ENCODE results near the gene BRWD1. TPM values are rescaled to one million over a fixed set of nuclear protein-coding genes. Genes with fewer than 3 reads are reported as not detected.

BRWD1 gene
- total and polyA plus RNA-seq, 3 donors from 2014 or later, result 32.8 to 123 (median 102) TPM

DNA sequence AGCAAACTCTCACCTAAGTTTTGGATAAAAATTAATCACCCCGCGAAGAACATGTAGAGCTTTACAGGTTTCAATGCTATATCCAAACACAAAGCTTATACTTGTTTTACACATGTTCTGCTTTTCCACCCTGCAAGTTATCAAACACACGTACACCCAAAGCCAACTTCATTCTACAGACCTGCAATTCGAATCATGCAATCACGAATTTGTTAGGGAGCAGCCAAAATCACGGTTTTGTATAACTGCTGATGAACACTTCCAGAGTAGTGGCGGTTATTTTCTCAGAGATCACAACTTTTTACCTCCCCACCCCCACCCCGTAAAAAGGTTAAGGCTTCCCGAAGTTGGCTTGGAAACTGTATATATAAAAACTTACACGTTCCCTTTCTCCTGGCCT lies 34.1 kb upstream of the BRWD1 start:
- intact Hi-C loops (cut with DNase I; ENCODE audit: low total_unique reads), result no loop called here
- Histone ChIP-seq H3K9me3 (no peaks in the 10 kb centered on the region), H3K36me3 (ENCODE audit: low read depth, missing control alignments) (no peaks in the 10 kb centered on the region), H3K27ac (peak overlapping the region in 1 of 2 donors; percentile 98), H3K27me3 (no peaks in the 10 kb centered on the region), H3K4me3 (peak overlapping the region; percentile 82 to 85), H3K4me1 (peaks cover 20% of the 10 kb centered on the region)
- 12 to 13% methylated on average over 10 of the region's 10 CpGs for WGBS, 2 donors
- no peak for TF ChIP-seq POLR2A (IDR thresholded peaks at IDR 0.05)
- TF ChIP-seq, protein P1, sequence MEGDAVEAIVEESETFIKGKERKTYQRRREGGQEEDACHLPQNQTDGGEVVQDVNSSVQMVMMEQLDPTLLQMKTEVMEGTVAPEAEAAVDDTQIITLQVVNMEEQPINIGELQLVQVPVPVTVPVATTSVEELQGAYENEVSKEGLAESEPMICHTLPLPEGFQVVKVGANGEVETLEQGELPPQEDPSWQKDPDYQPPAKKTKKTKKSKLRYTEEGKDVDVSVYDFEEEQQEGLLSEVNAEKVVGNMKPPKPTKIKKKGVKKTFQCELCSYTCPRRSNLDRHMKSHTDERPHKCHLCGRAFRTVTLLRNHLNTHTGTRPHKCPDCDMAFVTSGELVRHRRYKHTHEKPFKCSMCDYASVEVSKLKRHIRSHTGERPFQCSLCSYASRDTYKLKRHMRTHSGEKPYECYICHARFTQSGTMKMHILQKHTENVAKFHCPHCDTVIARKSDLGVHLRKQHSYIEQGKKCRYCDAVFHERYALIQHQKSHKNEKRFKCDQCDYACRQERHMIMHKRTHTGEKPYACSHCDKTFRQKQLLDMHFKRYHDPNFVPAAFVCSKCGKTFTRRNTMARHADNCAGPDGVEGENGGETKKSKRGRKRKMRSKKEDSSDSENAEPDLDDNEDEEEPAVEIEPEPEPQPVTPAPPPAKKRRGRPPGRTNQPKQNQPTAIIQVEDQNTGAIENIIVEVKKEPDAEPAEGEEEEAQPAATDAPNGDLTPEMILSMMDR (IDR thresholded peaks at IDR 0.05), result no peak
- DNase-seq, result no peak

DNA sequence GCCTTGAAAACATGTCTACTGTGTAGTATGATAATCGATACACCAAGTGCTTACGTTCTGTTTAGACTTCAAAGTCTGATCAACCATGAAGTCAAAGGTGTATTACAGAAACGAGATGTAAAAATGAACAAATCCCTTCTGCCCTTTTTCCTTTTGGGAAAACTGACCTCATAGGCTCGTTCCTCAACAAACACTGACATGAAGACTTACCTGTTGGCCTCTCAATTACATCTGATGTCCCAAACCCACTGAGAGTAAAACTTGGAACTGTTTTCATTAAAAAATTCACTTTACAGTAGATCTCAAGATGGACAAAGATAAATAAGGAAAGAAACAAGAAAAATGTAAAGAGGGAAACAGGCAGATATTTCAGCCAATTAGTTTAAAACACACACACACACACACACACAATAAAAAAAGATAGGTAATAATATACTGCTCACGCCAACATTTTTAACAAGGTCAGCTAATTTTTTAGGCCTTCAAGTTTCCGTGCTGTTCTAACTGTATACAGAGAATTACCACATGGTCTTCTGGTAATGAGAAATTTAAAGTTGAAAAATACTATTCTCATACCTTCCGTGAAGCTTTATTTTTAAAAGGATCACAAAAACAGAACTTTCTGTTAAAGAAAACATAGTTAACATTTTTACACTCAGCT lies 33.4 kb upstream of the BRWD1 start:
- H3K4me1 ChIP-seq, result peaks cover 20% of the 10 kb centered on the region
- intact Hi-C loops (cut with DNase I; ENCODE audit: low total_unique reads), result no loop called here
- DNase-seq, result no peak
- no peaks in the 10 kb centered on the region for H3K36me3 ChIP-seq (ENCODE audit: low read depth, missing control alignments)
- H3K27me3 ChIP-seq, result no peaks in the 10 kb centered on the region
- H3K9me3 ChIP-seq, result no peaks in the 10 kb centered on the region
- TF ChIP-seq, protein P1 (IDR thresholded peaks at IDR 0.05), result no peak
- TF ChIP-seq POLR2A (IDR thresholded peaks at IDR 0.05), result no peak
- peak overlapping the region; percentile 82 to 85 for H3K4me3 ChIP-seq
- WGBS, 2 donors, result 41 to 47% methylated on average over 7 of the region's 7 CpGs
- H3K27ac ChIP-seq, result peak overlapping the region in 1 of 2 donors; percentile 98

DNA sequence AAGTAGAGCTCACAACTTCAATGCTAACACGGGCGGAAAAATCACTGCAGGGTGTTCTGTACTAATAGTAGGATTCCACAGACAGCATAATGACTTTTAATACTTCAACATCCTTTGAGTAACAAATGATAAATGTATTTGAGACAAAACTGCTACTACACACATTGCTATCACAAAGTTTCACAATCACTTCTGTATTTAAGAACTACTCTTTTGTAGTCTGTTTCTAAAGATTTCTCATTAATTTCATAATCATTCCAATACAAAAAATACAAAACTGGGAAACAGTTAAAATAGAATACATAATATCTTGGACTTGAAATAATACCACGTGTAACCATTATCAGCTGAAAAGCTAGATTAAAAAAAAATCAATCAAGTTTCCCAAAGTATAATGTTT lies 32.8 kb upstream of the BRWD1 start:
- TF ChIP-seq POLR2A (IDR thresholded peaks at IDR 0.05), result no peak
- TF ChIP-seq, protein P1 (IDR thresholded peaks at IDR 0.05), result no peak
- Histone ChIP-seq H3K27ac (no peak overlapping the region), H3K9me3 (no peaks in the 10 kb centered on the region), H3K27me3 (no peaks in the 10 kb centered on the region), H3K36me3 (ENCODE audit: low read depth, missing control alignments) (no peaks in the 10 kb centered on the region), H3K4me1 (peaks cover 20% of the 10 kb centered on the region), H3K4me3 (no peak overlapping the region)
- no peak for DNase-seq
- WGBS, 2 donors, result 23 to 32% methylated on average over 3 of the region's 3 CpGs
- intact Hi-C loops (cut with DNase I; ENCODE audit: low total_unique reads), result no loop called here

DNA sequence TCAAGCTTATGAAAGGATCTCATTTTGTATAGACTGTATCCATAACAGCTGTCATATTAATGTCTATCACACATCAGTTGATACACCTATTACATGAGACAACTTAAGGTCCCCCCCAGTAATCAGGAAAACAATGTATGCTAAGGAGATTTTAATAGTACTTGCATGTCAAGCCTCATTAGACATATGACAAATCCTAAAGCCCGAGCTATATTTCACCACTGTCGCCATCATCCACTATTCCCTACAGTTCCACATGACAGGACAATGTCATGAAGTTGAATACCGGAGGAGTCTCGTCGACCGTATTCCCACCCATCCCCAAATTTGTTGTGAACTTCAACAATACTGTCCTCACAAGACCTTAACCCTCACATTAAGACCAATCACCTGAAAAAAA lies 32.0 kb upstream of the BRWD1 start:
- no peaks in the 10 kb centered on the region for H3K36me3 ChIP-seq (ENCODE audit: low read depth, missing control alignments)
- WGBS, 2 donors, result 72 to 80% methylated on average over 6 of the region's 6 CpGs
- no peak overlapping the region for H3K4me3 ChIP-seq
- intact Hi-C loops (cut with DNase I; ENCODE audit: low total_unique reads), result no loop called here
- DNase-seq, result no peak
- peaks cover 20% of the 10 kb centered on the region for H3K4me1 ChIP-seq
- no peak for TF ChIP-seq POLR2A (IDR thresholded peaks at IDR 0.05)
- TF ChIP-seq, protein P1 (IDR thresholded peaks at IDR 0.05), result no peak
- H3K9me3 ChIP-seq, result no peaks in the 10 kb centered on the region
- H3K27me3 ChIP-seq, result no peaks in the 10 kb centered on the region
- H3K27ac ChIP-seq, result no peak overlapping the region

DNA sequence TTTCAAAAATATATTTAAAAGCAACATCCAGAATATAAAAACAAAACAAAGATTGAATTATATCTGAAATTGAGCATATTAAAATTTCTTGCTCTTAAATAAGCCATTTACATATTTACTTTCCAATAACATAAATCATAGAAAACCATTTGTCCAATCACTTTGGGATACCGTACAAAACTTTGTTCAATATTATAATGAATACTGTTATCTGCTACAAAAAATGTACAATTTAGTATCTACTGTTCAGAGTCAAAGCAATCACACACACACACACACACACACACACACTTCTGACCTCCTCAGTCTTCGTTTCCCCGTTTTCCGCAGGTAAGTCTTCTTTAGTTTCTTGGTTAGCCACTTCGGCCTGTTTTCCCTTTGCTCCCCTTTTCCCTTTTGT lies 31.4 kb upstream of the BRWD1 start:
- H3K36me3 ChIP-seq (ENCODE audit: low read depth, missing control alignments), result no peaks in the 10 kb centered on the region
- no peaks in the 10 kb centered on the region for H3K9me3 ChIP-seq
- no peak overlapping the region for H3K27ac ChIP-seq
- no peak for DNase-seq
- 78 to 85% methylated on average over 5 of the region's 5 CpGs for WGBS, 2 donors
- intact Hi-C loops (cut with DNase I; ENCODE audit: low total_unique reads), result no loop called here
- H3K4me3 ChIP-seq, result no peak overlapping the region
- TF ChIP-seq, protein P1 (IDR thresholded peaks at IDR 0.05), result no peak
- TF ChIP-seq POLR2A (IDR thresholded peaks at IDR 0.05), result no peak
- no peaks in the 10 kb centered on the region for H3K27me3 ChIP-seq
- peaks cover 20% of the 10 kb centered on the region for H3K4me1 ChIP-seq
